Hepatocyte (in vitro differentiated cells): ENCODE data around the gene HRAS.

Experiments used
- CTCF ChIP-seq: fragments of 200-600 bp; sonication (generic); IDR thresholded peaks from 2 replicates; pipeline ENCODE4 v1.5.1; 2016; ENCODE audit warnings: antibody characterized with exemption, mild to moderate bottlenecking; ENCODE audit not compliant: poor library complexity
- EZH2 ChIP-seq: fragments of 200-600 bp; sonication (generic); IDR thresholded peaks from 2 replicates; pipeline ENCODE4 v1.6.1; 2016; ENCODE audit warnings: antibody characterized with exemption, mild to moderate bottlenecking, borderline replicate concordance
- EZH2phosphoT487 ChIP-seq: fragments of 200-600 bp; sonication (generic); IDR thresholded peaks from one replicate; pipeline ENCODE4 v1.6.1; 2018; ENCODE audit warnings: antibody characterized with exemption, mild to moderate bottlenecking, low read depth, moderate library complexity; ENCODE audit not compliant: unreplicated experiment, severe bottlenecking

DNA sequence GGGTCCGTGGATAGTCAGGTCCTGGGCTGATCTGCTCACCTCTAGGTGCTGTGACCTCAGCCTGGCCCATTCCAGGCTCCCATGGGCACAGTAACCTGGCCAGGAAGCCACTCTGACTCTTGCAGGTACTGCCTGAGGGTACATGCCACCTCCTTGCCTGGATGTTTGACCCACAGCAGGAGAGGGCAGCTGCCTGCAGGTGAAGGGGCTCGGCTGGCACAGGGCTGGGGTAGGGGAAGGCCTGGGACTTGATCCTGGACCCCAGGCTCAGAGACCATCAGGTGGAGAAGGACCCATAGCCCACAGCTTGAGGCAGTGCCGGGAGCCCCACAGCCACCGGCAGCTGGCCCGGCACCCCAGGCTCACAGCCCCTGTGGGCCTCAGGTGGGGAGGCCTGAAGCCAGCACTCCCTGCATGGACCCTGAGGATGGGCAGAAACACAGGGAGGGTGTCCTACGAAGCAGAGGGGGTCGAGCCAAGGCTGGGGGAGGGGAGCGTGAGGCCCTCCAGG is 4.7 kb upstream of the HRAS start:
- TF ChIP-seq CTCF = no peak
- TF ChIP-seq EZH2phosphoT487 = no peak
- TF ChIP-seq EZH2 = no peak
